Stimulated activated effector memory CD8-positive, alpha-beta T cell treated with anti-CD3 and anti-CD28 coated beads, Interleukin-12 subunit alpha, Interleukin-12 subunit beta, amount 100 ng/mL, for 72 hours (primary cell): ENCODE results near the gene RSPH10B.
"Not testable (repeated sequence)": the region's sequence is repeated elsewhere in the genome, so short reads cannot be mapped to it uniquely, and the experiment has no call there.

Experiments used
- ATAC-seq: fragments of 150-1000 bp; cut with Tn5 transposase; 2 replicates; pipeline ENCODE4 v1.10.0; 2021
- DNase-seq, 2 donors: peaks; one replicate each; pipeline ENCODE4 v3.0.0; 2021 to 2022; ENCODE audit warnings: low spot score in 2 of 2
- H3K27ac Mint-ChIP-seq: one replicate; pipeline ENCODE4 v1.8.0; 2022; ENCODE audit warnings: mild to moderate bottlenecking, mixed read lengths
- H3K36me3 Mint-ChIP-seq: one replicate; pipeline ENCODE4 v1.8.0; 2022; ENCODE audit warnings: mild to moderate bottlenecking, mixed read lengths
- H3K4me1 Mint-ChIP-seq: one replicate; pipeline ENCODE4 v1.8.0; 2022; ENCODE audit warnings: mixed read lengths
- H3K4me3 Mint-ChIP-seq: one replicate; pipeline ENCODE4 v1.8.0; 2022; ENCODE audit warnings: mild to moderate bottlenecking, mixed read lengths
- H3K9me3 Mint-ChIP-seq: one replicate; pipeline ENCODE4 v1.8.0; 2022; ENCODE audit warnings: mixed read lengths

Gene RSPH10B

DNA sequence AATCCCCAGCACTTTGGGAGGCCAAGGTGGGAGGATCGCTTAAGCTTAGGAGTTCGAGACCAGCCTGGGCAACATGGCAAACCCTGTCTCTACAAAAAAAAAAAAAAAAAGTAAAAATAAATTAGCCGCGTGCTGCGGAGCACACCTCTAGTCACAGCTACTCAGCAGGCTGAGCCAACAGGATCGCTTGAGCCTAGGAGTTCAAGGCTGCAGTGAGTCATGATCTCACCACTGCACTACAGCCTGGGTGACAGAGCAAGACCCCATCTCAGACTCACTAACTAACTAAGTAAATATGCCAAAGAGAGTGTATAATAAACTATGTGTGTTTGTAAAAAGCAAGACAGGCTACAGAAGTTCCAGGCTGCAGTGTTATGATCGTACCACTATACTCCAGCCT is 6.7 kb downstream of the RSPH10B start:
- not testable (repeated sequence) for ATAC-seq, H3K9me3 Mint-ChIP-seq, H3K27ac Mint-ChIP-seq, H3K36me3 Mint-ChIP-seq, H3K4me1 Mint-ChIP-seq, DNase-seq, H3K4me3 Mint-ChIP-seq

DNA sequence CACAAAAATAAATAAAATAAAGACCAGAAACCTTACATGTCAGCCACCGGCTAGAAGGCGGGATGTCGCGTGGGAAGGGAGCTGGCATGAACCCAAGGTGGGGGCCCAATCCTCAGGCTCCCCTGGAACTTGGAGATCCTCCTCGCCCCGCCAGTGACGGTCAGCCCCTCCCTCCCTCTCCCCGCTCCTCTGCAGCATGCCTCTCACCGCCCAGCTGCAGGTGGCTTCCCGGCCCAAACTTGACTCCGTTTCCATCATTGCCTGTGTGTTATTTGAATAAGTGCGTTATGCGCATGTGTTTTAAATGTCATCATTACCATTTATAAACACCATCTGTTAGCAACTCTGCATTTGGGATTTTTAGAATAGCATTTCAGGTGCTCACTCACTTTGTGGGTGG is 7.3 kb downstream of the RSPH10B start:
- not testable (repeated sequence) for ATAC-seq, H3K9me3 Mint-ChIP-seq, H3K27ac Mint-ChIP-seq, H3K4me3 Mint-ChIP-seq, H3K4me1 Mint-ChIP-seq, DNase-seq, H3K36me3 Mint-ChIP-seq

GRCh38 chr7:5934945-5935450 is 35.5 kb downstream of the RSPH10B start:
- H3K4me1 Mint-ChIP-seq, H3K27ac Mint-ChIP-seq, DNase-seq, H3K4me3 Mint-ChIP-seq, H3K9me3 Mint-ChIP-seq, H3K36me3 Mint-ChIP-seq: not testable (repeated sequence)
- peak; percentile 57 for ATAC-seq

GRCh38 chr7:5931905-5932644 is 38.4 kb downstream of the RSPH10B start:
- not testable (repeated sequence) for H3K36me3 Mint-ChIP-seq, H3K4me1 Mint-ChIP-seq, H3K27ac Mint-ChIP-seq, H3K9me3 Mint-ChIP-seq, DNase-seq, ATAC-seq, H3K4me3 Mint-ChIP-seq

DNA sequence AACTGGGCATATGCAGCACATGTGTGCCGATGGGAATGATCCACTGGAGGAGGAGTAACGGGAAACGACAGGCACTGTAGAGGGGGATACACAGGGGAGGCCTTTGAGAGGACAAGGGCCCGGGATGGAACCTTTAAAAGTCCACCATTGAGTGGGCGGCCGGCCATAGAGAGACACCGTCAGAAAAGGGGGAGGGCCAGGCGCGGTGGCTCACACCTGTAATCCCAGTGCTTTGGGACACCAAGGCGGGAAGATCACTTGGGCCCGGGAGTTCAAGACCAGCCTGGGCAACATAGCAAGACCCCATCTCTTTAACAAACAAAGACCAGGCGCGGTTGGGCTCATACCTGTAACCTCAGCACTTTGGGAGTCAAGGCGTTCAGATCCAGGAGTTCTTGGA is 39.2 kb downstream of the RSPH10B start:
- DNase-seq, H3K4me3 Mint-ChIP-seq, H3K36me3 Mint-ChIP-seq, ATAC-seq, H3K4me1 Mint-ChIP-seq, H3K9me3 Mint-ChIP-seq, H3K27ac Mint-ChIP-seq: not testable (repeated sequence)

DNA sequence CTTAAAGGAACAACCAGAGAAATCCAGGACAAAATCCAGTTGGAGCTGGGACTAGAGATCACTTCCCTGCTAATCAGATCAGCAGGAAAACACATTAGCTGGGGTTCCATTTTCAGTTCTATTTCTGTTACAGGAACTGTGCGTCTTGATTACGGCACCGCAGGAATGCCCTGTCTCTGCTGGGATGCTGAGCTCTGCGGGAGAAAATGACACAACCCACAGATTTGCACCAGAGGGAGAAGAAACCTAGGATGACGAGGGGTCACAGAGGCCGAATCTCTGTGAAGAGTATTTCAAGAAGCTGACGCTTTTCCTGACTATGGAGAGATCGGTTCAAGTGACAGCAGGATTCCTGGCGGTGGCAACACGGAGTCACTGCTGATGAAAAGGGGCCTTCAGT is 40.2 kb downstream of the RSPH10B start:
- H3K36me3 Mint-ChIP-seq, H3K27ac Mint-ChIP-seq, H3K9me3 Mint-ChIP-seq, H3K4me1 Mint-ChIP-seq, ATAC-seq, H3K4me3 Mint-ChIP-seq, DNase-seq: not testable (repeated sequence)

DNA sequence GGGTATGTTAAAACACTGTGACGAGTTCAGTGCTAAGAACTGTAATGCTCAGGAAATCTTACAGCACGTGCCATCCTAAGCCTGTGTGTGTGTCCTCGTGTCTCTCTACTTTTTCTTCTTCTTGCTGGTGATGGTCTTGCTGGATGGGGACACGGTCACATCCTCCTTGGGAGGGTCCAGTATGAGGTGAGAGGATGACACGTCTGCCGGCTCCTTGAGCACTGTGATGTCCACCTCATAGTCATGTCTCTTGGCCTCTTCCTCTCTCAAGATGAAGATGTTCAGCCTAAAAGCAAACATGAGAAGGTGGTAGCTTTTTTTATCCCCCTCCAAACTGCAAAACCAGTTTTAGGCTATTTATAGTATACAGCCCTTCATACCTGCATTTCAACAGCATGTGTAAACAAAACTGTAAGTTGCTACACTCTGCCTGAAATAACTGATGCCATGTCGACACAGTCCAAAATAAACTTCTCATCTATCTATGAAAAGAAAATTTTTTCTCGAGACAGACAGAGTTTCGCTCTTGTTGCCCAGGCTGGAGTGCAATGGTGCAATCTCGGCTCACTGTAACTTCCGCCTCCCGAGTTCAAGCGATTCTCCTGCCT is 44.1 kb downstream of the RSPH10B start:
- not testable (repeated sequence) for H3K4me3 Mint-ChIP-seq, H3K27ac Mint-ChIP-seq, H3K9me3 Mint-ChIP-seq, H3K4me1 Mint-ChIP-seq, DNase-seq, ATAC-seq, H3K36me3 Mint-ChIP-seq

DNA sequence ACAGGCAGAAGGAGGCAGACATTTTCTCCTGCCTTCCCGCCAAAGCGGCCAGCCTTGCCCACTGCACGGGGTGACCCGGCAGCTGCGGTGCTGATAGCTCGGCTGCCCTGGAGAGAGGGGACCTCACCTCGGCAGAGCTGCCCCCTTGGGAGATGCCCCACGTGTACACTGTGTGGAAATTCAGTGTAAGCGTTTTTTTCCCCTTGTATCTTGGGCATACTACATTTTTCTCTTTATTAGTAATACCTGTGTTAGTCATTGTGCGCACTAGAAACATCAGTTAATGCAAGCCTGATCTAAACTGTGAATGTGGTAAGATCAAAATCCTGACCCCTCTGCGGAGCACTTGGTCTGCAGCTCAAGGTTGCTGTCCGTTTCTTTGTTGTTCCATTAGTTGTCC is 45.9 kb downstream of the RSPH10B start:
- not testable (repeated sequence) for H3K27ac Mint-ChIP-seq, H3K4me3 Mint-ChIP-seq, H3K36me3 Mint-ChIP-seq, H3K9me3 Mint-ChIP-seq, H3K4me1 Mint-ChIP-seq, DNase-seq
- ATAC-seq = peak; percentile 90

DNA sequence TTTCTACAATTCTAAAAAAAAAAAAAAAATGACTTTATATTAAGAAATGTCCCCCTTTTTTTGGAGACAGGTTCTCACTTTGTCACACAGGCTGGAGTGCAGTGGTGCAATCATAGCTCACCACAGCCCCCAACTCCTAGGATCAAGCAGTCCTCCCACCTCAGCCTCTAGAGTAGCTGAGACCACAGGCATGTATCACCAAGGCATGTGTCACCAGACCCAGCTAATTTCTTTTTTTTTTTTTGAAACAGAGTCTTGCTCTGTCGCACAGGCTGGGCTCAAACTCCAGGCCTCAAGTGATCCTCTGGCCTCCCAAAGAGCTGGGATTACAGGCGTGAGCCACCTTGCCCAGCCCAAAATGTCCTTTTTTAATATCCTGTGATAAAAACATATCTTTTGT is 46.3 kb downstream of the RSPH10B start:
- ATAC-seq = peak; percentile 91
- not testable (repeated sequence) for H3K9me3 Mint-ChIP-seq, H3K4me1 Mint-ChIP-seq, H3K27ac Mint-ChIP-seq, H3K36me3 Mint-ChIP-seq, H3K4me3 Mint-ChIP-seq, DNase-seq

GRCh38 chr7:5916529-5916928 is 54.0 kb downstream of the RSPH10B start:
- not testable (repeated sequence) for H3K27ac Mint-ChIP-seq, ATAC-seq, H3K4me1 Mint-ChIP-seq, DNase-seq, H3K9me3 Mint-ChIP-seq, H3K4me3 Mint-ChIP-seq
- H3K36me3 Mint-ChIP-seq = peaks cover 19% of the 10 kb centered on the region

- H3K36me3 Mint-ChIP-seq = peaks cover 82% of the 10 kb centered on the region
- H3K9me3 Mint-ChIP-seq, H3K4me3 Mint-ChIP-seq, DNase-seq, H3K27ac Mint-ChIP-seq, H3K4me1 Mint-ChIP-seq, ATAC-seq: not testable (repeated sequence)
Measured at GRCh38 chr7:5908835-5909234, 61.7 kb downstream of the RSPH10B start.

GRCh38 chr7:5904726-5905125 is 65.8 kb downstream of the RSPH10B start:
- peaks cover 76% of the 10 kb centered on the region for H3K36me3 Mint-ChIP-seq
- not testable (repeated sequence) for H3K9me3 Mint-ChIP-seq, H3K4me3 Mint-ChIP-seq, DNase-seq, ATAC-seq, H3K27ac Mint-ChIP-seq, H3K4me1 Mint-ChIP-seq

GRCh38 chr7:5903002-5903401 is 67.5 kb downstream of the RSPH10B start:
- DNase-seq, H3K4me1 Mint-ChIP-seq, H3K27ac Mint-ChIP-seq, H3K9me3 Mint-ChIP-seq, H3K4me3 Mint-ChIP-seq, ATAC-seq: not testable (repeated sequence)
- H3K36me3 Mint-ChIP-seq = peaks cover 63% of the 10 kb centered on the region

DNA sequence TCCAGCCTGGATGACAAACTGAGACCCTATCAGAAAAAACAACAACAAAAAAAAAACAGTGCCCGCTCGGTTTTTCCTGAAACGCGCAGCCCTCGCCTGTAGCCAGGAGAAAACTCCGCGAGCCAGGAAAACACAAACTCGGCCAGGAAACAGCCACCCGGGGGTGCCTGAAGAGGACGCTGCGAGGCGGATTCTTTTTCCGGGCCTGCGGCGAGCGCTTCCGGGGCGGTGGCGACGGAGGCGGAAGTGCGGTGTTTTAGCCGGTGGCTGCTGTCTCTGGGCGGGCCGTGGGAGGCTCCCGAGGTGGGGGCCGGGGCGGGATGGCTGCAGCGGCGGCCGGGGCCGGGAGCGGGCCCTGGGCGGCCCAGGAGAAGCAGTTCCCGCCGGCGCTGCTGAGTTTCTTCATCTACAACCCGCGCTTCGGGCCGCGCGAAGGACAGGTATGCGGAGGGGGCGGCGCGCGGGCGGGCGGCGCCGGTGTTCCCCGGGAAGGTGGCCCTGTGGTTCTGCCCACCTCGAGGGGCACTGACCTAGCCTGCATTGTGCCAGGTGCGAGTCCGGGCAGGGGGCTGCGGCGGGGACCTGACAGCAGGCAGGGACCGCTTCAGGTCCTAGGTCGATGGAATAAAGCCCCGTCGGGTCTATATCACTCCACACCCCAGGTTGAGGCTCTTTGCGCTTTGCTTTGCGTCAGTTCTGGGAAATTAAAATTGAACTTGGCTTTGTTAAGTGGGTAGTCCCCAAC is 71.8 kb downstream of the RSPH10B start, which contains the start of gene CCZ1:
TSS of gene CCZ1 (plus strand) at position 254 of the 745 bp plus-strand sequence. CDS start at position 321, 67 bp downstream.
- not testable (repeated sequence) for H3K9me3 Mint-ChIP-seq, H3K4me1 Mint-ChIP-seq
- ATAC-seq = peak; percentile 95

DNA sequence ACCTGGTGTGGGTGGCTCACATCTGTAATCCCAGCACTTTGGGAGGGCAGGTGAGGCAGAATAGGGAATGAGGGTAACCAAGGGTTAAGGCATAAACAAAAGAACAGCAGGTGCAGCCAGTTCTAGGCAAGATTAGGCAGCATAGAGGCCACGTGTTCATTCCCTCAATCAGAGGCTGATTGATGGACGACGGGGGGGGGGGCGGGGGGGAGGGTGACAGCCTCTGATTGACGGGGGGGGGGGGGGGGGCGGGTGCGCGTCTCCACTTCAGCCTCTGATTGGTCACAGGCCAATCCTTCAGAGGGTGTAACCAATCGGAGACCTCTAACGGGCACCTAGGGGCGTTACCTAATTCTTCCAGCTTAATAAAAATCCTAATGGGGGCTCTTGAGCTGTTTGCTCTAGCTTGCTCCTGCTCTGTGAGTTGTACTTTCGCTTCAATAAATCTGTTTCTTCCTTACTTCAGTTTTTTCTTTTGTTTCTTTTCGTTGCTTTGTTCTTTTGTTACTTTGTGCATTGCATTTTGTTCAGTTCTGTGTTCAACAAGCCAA is 73.0 kb downstream of the RSPH10B start:
- H3K4me3 Mint-ChIP-seq = peak overlapping the region; percentile 66
- H3K27ac Mint-ChIP-seq, ATAC-seq, H3K9me3 Mint-ChIP-seq, H3K36me3 Mint-ChIP-seq, H3K4me1 Mint-ChIP-seq, DNase-seq: not testable (repeated sequence)

More for the DNA sequence above, 71.8 kb downstream of the RSPH10B start, which contains the start of gene CCZ1:
- Mint-ChIP-seq H3K27ac (peak within 1 kb of the TSS; percentile 74), H3K4me3 (peak within 1 kb of the TSS; percentile 66), H3K36me3 (peaks cover 21% of the 10 kb centered on the region)
- DNase-seq = peak; percentile 43 to 84
